Astrocyte of the cerebellum (primary cell): ENCODE measurements around the gene RAD23A.
A peak's percentile ranks its signal among the peaks of the same experiment; 100 is the strongest.
"Not testable (repeated sequence)": the region's sequence is repeated elsewhere in the genome, so short reads cannot be mapped to it uniquely, and the experiment has no call there.

Source experiments
- DNase-seq: peaks from one replicate; pipeline ENCODE4 v3.0.0-alpha.2; 2011; ENCODE audit warnings: low read depth
- H3K4me3 ChIP-seq: 2 replicates; pipeline ENCODE4 v1.5.1; 2011; ENCODE audit warnings: mild to moderate bottlenecking, low read depth, low read length, moderate library complexity
- CTCF ChIP-seq: IDR thresholded peaks from 2 replicates; pipeline ENCODE4 v1.5.1; 2012; ENCODE audit warnings: low read length, low read depth, moderate library complexity, mild to moderate bottlenecking; ENCODE audit errors: missing control alignments
- in situ Hi-C: cut with HindIII; loops from 2 replicates; pipeline ENCODE4 v1.10.0; 2017; ENCODE audit warnings: low sequenced_read_pairs

RAD23A gene

DNA sequence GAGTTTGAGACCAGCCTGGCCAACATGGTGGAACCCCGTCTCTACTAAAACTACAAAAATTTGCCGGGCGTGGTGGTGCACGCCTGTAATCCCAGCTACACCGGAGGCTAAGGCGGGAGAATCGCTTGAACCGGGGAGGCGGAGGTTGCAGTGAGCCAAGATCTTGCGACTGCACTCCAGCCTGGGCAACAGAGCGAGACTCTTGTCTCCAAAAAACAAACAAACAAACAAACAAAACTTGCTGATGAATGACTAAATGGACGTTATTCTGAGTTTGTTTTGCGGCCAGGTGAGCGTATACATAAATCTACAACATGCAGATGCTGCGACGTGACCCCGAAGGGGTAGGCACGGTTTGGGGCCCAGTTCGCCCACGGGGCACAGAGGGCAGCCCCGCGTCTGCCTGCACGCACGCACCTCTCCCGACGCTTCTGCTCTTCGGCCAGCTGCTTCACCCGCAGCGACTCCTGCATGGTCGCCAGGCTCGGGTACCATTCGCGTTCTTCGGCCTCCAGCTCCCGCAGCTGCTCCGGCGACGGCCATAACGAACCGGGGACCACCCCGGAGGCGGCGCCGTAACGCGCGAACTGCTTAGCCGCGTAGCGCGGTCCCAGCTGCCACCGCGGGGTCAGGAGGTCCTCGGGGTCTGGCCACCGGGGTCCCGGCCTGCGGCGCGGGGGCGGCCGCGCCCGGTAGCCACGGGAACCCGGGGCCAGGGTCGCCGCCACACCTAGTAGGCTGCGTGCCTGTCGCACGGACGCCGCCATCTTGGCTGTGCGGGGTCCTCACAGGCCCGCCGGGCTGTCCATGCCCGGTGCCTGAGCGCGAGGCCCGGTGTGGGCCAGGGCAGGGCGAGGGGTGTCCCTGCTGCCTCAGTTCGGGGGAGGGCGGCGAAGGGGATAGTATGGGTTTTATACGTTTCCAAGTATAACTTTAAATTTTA lies 11.1 kb downstream of the RAD23A start, which contains the start of gene GADD45GIP1:
Gene GADD45GIP1, minus strand, starts transcription at position 778 of the 943 bp plus-strand sequence. Its CDS starts 11 bp downstream, at position 767.
- in situ Hi-C loops: no loop called here
- no peak for DNase-seq
- H3K4me3 ChIP-seq: peak within 1 kb of the TSS; percentile 67
- TF ChIP-seq CTCF: no peak

GRCh38 chr19:12957389-12957952 lies 11.8 kb downstream of the RAD23A start:
- in situ Hi-C loops, DNase-seq: not testable (repeated sequence)
- H3K4me3 ChIP-seq: peak overlapping the region; percentile 67

GRCh38 chr19:12959481-12959880 lies 13.8 kb downstream of the RAD23A start:
- DNase-seq: no peak
- no peak for TF ChIP-seq CTCF
- in situ Hi-C loops: no loop called here
- H3K4me3 ChIP-seq: no peak overlapping the region

GRCh38 chr19:12965017-12965811 lies 19.6 kb downstream of the RAD23A start:
- DNase-seq: no peak
- peak; percentile 85 for TF ChIP-seq CTCF
- in situ Hi-C loops: no loop called here
- peak overlapping the region; percentile 44 for H3K4me3 ChIP-seq

DNA sequence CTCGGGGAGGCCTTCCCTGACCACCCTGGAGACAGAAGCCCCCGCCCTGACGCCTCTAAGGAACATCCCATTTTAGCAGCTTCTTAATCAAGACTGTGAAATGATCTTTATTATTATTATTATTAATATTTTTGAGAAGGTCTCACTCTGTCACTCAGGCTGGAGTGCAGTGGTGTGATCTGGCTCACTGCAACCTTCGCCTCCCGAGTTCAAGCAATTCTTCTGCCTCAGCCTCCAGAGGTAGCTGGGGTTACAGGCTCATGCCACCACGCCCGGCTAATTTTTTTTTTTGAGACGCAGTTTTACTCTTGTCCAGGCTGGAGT lies 20.1 kb downstream of the RAD23A start:
- no peak for DNase-seq
- TF ChIP-seq CTCF: no peak
- in situ Hi-C loops: no loop called here
- H3K4me3 ChIP-seq: no peak overlapping the region

- DNase-seq: no peak
- in situ Hi-C loops: no loop called here
- H3K4me3 ChIP-seq: no peak overlapping the region
- no peak for TF ChIP-seq CTCF
Observed at GRCh38 chr19:12967907-12968306, 22.2 kb downstream of the RAD23A start.
